Measurements from ENCODE around the gene SNX3. TPM values are rescaled to one million over a fixed set of nuclear protein-coding genes. Genes with fewer than 3 reads are reported as not detected.

Gene SNX3
- total RNA-seq, 2 donors from 2014 or later = 159 to 182 TPM

DNA sequence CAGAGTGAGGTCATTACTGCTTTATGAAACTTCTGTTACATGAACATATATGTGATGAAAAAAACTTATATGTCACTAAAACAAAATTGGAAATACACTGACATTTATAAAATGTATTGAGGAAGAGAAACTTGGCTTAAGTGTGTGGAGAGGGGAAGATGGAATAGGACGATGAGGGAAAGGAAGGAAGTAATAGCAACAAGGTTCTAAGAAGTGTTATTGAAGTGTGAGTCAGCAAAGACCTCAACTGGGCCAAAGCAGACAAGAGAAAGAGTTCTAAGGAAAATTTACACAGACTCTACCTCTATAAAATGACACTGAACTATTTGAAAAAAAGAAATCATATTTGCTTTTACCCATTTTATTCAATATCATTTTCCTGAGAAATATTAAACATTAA is 38.3 kb downstream of the SNX3 start:
- intact Hi-C loops (cut with DNase I) = no loop called here
- DNase-seq (ENCODE audit: low spot score) = no peak

DNA sequence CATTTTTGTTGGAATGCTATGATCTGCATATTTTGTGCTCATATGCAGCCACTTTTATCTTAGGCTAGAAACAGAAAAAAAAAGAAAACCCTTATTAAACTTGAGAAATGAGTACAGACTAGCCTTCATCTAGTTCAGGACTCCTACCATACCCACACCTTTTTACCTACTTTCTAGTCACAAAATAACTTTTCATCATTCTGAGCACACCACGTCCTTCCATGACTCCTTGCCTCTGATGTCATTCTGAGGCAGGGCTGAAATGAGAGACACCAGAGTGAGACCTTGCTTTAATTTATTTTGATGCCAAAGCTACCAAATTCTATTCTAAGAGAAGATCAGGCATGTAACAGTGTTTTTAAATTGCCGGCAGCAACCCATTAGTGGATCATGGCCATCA is 38.8 kb downstream of the SNX3 start:
- intact Hi-C loops (cut with DNase I) = no loop called here
- DNase-seq (ENCODE audit: low spot score) = no peak

DNA sequence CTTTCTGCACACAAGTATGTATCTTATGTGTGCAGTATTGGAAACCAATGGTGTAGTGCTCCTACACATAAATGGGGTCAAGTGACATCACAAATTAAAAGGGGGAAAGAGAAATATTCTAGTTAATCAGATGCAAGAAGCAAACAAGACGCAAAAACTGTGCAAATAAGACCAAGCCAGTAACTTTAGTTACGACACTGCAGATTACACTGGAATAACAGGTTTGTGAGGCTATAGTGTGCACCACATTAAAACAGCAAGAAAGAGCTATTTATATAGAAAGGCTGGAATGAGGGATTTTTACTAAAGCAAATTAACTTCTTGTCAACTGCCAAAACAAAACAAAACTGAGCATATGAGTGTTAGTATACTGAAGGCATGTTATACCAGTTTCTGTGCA is 49.2 kb downstream of the SNX3 start:
- intact Hi-C loops (cut with DNase I) = no loop called here
- DNase-seq (ENCODE audit: low spot score) = no peak

DNA sequence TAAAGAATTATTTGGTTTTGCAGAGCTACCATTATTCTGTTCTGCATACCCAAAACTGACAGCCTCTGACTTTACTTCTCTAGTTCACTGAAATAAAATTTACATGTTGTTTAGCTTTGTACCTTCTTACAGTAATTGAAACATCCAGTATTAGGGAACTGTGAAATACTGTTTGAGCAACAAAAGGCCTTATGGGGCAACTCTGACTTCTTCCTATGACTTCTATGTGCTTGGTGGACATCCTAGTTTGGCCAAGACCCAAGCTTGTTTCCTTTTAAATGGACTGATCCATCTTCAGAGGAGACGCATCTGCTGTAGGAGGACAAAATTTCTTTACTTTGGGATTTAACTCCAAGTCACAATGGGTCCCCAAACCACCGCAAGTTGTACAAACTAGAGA is 50.3 kb downstream of the SNX3 start:
- intact Hi-C loops (cut with DNase I) = no loop called here
- no peak for DNase-seq (ENCODE audit: low spot score)

DNA sequence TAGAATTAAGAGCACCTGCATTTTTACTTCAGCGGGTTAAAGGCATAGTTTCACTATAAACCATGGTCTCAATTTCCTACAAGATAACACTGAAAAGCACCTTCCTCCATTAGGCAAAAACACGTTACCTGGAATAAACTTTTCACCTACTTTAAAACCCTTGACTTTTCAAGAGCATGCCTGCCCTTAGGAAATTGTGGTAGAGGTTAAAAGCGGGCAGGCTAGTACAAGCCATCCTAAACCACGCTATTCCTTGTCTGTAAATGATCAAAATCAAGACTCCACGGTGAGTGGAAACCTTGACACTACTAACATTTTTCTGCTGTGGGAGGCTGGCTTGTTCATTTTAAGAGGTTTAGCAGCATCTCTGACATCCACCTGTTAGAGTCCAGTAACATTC is 51.1 kb downstream of the SNX3 start:
- intact Hi-C loops (cut with DNase I) = no loop called here
- no peak for DNase-seq (ENCODE audit: low spot score)

DNA sequence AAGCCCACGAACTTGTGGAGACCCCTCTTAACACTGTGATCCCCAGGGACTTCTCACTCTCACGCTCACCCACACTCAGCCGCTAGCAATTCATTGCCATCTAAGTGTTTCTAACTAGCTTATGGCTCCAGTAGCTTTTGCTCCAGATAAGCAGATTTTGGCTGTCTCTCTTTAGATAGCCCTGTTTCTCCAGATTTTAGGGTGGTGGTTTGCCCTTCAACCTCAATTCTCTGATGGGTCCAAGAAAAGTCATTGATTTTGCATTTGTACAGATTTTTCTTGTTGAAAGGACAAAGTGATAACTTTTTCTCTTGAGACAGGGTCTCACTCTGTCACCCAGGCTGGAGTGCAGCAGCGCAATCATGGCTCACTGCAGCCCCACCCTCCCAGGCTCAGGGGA is 53.8 kb downstream of the SNX3 start:
- intact Hi-C loops (cut with DNase I) = no loop called here
- no peak for DNase-seq (ENCODE audit: low spot score)

DNA sequence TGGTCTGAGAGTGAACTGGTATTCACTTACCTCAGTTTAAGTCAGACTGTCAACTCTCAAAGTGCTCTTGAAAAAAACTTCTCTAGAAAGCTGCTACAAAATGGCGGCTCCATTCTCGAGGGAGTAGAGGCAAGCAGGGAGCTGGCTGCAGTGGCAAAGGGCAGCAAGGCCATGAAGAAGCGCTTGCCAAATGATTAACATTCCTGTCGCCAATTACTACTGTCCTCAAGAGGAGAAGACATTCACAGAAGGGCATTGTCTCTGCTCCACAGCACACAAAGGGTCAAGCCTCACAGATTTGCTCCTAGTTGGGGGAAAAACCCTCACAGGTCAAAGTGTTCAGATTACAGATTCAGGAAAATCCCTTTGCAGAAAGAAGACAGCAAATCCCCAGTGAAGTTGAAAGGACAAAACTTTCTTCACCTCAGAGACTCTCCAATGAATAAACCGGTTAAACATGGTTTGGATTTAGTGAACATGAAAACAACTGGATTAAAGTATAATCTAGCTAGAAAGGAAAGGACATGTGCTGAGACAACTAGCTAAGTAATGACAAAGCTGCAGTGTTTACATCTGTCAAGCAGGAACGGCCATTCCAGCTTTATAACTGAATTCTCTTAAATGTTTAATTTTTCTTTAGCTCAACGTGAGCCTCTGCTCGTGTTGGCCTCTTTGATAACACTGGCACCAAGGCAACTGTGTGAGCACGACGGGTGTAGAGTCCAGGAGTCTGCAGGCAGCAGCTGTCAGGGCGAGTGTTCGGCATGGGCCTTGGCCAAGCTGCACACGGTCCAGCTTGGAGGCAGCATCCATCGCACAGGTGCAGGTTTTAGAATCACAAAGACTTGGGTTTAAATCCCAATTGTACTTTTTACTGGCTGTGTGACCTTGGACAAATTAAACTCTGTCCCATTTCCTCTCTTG is 57.4 kb downstream of the SNX3 start:
- intact Hi-C loops (cut with DNase I) = no loop called here

DNA sequence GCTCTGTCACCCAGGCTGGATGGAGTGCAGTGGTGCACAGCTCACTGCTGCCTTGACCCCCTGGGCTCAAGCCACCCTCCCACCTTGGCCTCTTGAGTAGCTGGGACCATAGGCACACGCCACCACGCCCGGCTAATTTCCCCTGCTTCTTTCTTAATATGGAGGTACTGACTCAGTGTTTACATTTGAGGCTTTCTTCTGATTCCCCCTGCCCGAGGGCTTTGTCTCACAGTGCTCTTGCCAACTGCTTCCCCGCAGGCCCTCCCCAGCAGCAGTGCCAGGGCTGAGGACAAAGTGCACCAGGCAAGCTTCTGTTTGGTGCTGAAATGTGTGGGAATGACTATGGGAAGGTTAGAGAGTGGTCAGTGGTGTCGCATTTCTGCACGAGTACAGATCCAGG is 60.2 kb downstream of the SNX3 start:
- DNase-seq (ENCODE audit: low spot score) = no peak
- intact Hi-C loops (cut with DNase I) = no loop called here

More for the DNA sequence above, 57.4 kb downstream of the SNX3 start:
- DNase-seq (ENCODE audit: low spot score) = no peak

DNA sequence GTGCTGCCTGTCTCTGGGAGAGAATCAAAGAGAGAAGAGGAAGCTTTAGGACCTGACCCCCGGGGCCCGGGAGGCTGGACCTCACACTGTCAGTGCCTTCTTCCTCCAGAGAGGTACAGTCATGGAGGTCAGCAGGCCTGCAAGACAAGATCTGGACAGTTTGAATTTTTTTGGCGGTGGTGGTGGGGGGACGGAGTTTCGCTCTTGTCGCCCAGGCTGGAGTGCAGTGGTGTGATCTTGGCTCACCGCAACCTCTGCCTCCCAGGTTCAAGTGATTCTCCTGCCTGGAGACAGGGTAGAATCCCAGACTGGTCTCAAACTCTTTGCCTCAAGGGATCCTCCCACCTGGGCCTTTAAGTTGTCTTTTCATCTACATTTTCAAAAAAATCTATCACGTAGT is 60.7 kb downstream of the SNX3 start:
- intact Hi-C loops (cut with DNase I) = no loop called here
- DNase-seq (ENCODE audit: low spot score) = no peak

DNA sequence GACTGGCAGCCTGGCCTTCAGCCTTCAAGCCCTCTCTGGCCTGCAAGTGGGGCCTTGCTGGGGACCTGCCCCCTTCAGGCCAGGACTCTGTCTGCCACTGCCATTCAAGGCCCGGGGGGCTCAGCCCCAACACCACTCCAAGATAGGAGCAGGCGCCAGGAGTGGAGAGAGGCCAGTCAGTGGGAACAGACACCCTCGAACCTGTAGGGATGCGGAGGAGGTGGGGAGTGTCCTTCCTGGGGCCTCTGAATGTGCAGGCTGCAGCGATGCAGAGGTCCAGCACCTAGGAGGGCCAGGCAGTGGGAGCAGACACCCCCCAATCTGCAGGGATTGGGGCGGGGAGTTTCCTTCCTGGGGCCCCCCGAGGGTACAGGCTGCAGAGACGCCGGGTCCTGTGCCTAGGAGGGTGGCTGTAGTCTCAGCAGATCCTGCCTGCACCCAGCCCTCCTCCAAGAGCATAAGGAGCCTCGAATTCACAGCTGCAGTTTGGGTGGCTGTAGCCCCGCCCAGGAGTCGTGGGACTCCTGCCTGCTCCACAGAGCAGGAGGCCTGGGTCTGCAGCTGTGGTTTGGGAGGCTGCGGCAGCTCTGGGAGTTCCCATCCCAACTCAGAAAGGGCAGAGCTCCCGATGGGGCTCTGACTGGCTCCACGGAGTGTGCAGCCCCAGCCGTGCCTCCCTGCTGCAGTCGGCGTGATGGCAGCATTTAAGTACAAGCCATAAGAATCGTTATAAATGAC is 61.9 kb downstream of the SNX3 start:
- no peak for DNase-seq (ENCODE audit: low spot score)

DNA sequence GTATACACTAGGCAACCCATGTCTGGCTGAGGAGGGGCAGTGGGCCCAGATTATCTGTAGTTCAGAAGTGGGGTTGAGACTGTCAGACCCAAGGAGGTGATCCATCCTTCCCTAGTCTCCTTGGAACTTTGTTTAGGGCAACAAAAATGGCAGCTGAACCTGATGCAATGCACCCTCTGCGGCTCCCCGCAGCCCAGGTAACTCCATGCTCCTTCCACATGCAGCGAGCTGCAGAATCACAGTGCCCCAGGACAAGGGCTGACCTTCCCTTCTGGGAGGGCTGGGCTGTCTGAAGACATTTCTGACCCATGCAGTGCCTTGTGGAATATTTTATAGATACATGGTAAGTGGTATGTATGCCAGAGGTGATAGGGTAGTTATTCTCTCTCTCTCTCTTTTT is 65.6 kb downstream of the SNX3 start:
- DNase-seq (ENCODE audit: low spot score) = no peak
- intact Hi-C loops (cut with DNase I) = no loop called here

More for the DNA sequence above, 61.9 kb downstream of the SNX3 start:
- intact Hi-C loops (cut with DNase I) = no loop called here

DNA sequence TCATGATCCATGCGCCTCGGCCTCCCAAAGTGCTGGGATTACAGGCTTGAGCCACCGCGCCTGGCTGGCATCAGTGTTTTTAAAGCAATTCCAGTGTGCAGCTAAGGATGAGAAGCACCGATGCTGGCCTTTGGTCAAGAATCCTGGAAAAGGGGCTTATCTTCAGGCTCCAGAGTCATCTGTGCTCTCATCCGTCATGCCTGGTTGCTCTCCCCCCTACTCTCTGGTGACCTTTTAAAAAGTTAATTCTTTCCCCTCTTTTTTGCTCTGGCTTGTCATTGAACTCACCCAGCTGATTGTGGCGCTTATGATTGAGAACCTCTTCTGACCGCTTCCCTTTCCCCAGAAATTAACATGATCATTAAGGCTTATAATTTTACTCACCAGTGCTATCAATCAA is 66.3 kb downstream of the SNX3 start:
- intact Hi-C loops (cut with DNase I) = no loop called here
- no peak for DNase-seq (ENCODE audit: low spot score)

DNA sequence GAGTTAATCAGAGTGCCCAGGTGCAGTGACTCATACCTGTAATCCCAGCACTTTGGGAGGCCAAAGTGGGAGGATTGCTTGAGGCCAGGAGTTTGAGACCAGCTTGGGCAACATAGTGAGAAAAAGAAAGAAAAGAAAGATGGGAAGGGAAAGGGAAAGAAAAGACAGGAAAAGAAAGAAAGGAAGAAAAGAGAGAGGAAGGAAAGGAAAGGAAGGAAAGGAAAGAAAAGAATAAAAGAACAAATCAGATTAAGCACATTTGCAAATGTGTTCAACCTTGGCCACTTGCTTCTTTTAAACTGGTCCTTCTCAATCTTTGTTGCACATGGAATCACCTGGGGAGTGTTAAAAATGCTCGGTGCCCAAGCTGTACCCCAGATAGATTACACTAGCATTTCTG is 67.0 kb downstream of the SNX3 start:
- no peak for DNase-seq (ENCODE audit: low spot score)
- intact Hi-C loops (cut with DNase I) = no loop called here

DNA sequence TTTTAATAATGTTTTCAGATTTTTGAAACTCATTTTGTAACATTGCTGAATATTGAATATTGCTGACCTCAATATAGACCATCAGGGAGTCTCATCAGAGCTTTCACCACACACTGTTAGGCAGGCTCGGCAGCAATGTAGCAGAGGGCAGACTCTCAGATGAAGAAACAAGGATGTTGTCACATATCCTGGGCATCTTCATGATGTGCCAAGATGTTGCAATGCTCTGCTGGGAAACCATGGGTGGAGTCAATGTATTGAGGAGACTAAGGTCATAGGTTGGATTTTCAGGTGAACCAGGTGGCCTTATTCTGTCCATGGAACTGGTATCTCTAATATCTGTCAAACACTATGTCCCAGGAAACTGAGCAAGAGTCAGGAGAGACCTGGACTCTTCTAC is 67.7 kb downstream of the SNX3 start:
- intact Hi-C loops (cut with DNase I) = no loop called here
- DNase-seq (ENCODE audit: low spot score) = no peak

DNA sequence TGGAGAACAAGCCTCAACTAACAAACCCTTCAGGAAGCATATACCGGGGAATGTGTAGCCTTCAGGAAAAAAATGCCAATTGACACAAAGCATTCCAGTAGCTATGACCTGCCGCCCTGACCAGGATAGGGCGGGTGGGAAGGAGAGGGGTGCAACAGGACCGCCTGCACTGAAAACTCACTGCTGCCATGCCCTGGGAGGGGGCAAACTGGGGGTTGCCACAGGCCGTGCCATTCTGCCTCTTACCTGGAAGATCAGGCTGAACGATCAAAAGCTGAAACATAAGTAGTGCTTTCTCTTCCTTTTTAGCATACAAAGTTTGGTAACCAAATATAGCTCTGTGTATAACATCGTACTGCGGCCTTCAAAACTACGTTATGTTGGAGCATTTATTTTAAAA is 73.3 kb downstream of the SNX3 start:
- DNase-seq (ENCODE audit: low spot score) = no peak
- intact Hi-C loops (cut with DNase I) = no loop called here

DNA sequence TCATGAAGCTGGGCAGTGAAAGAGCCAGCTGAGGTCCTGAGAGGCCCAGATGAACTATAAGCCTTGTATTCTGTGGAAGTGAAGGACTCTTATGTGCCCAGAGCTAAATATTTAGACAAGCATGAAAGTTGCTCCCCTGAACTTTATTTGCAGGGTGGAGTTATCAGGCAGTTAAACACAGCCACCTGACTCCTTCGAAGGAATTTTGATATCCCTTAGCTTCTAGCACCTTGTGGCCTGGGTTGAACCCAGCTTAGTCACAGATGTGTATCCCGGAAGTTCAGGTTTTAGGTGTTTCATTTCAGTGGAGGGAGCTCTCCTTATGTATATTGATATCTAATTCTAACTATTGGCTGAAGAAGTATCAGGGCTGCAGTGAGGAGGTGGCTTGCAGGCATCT is 74.6 kb downstream of the SNX3 start:
- intact Hi-C loops (cut with DNase I) = no loop called here
- DNase-seq (ENCODE audit: low spot score) = no peak

DNA sequence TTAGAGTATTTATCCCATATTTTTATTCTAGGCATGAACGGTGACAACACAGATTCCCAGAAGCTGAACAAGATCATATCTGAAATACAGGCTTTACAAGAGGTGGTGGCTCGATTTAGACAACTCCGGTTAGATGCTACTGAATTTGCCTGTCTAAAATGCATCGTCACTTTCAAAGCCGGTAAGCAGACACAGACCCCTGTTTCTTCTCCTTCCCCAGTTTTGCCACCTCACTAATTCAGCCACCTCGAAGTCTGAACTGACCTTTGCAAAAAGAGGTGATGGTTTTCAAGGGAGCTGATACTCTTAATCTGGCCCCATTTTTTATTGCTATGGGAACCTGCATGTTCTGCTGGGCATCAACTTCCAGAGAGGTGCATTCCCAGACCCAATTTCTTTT is 80.1 kb downstream of the SNX3 start:
- no peak for DNase-seq (ENCODE audit: low spot score)
- intact Hi-C loops (cut with DNase I) = no loop called here

DNA sequence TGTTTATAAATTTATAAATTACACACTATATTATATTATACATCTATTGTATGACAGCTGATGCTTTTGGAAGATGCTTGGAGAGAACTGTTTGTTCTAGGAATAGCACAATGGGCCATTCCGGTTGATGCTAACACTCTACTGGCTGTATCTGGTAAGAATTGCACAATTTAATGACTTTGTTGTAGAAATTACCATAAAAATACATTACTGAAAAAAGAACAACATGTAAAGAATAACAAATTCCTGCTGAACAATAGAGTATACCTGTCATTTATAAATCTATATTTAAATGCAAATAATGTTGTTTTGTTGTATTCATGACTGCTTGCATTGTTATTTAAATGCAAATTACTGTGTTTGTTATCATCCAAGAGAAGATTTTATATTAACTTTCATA is 80.6 kb downstream of the SNX3 start:
- intact Hi-C loops (cut with DNase I) = no loop called here
- DNase-seq (ENCODE audit: low spot score) = no peak

DNA sequence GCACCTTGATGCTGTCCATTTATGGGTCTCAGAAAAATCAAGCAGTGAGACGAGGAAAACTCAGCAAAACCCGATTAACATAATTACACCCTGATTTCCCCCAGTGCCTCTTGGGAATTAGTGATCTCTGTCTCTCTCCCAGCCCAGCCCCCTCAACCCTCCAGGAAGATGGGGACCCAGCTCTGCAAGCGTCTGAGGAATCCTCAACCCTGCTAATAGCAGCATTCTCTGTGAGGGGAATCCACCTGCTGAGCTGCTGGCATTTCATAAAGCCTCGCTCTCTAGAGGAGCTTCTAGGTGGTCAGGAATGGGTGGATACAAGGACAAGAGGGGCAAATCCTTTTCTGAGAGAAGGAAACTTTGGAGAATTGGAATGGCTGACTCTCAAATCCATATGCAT is 81.1 kb downstream of the SNX3 start:
- no peak for DNase-seq (ENCODE audit: low spot score)
- intact Hi-C loops (cut with DNase I) = no loop called here

DNA sequence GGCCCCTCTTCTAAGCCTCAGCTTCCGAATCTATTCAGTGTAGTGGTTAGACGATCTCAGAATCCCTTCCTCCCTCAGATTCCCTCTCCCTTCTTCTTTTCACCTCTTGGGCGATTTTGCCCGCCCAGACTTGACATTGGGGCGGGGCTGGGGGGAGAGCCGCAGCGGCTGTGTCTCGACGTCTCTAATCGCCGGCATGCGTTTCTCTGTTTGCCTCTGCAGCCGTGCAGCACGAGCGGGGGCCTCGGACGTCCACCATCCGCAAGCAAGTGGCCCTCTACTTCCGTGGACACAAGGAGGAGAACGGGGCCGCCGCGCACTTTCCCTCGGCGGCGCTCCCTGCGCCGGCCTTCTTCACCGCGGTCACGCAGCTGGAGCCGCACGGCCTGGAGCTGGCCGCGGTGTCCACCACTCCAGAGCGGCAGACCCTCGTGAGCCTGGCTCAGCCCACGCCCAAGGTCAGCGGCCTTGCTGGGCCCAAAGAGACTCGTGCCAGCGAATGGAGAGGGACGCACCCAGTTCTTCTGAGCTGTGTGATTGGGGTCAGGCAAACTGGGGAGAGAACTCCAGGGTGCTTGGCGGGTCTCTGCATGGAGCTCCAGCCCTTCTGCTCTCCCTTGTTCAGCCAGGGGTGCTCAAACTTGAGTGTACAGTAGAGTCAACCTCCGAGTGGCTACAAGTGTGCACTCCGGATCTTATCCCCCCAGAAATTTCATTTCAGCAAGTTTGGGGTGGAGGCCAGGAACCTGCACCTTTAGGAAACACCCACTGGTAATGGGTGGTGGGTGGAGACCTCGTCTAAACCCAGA is 84.4 kb downstream of the SNX3 start:
- no peak for DNase-seq (ENCODE audit: low spot score)
- intact Hi-C loops (cut with DNase I) = no loop called here

Measured in posterior vena cava (tissue), 2 donors.